GM19324 (cell line): ENCODE data around the gene TLX2.

Experiments
- ATAC-seq: cut with Tn5 transposase; IDR thresholded peaks from one replicate; pipeline ENCODE4 v1.9.1; 2021; ENCODE audit warnings: mild to moderate bottlenecking, moderate library complexity; ENCODE audit not compliant: unreplicated experiment, low FRiP score

The TLX2 gene

DNA sequence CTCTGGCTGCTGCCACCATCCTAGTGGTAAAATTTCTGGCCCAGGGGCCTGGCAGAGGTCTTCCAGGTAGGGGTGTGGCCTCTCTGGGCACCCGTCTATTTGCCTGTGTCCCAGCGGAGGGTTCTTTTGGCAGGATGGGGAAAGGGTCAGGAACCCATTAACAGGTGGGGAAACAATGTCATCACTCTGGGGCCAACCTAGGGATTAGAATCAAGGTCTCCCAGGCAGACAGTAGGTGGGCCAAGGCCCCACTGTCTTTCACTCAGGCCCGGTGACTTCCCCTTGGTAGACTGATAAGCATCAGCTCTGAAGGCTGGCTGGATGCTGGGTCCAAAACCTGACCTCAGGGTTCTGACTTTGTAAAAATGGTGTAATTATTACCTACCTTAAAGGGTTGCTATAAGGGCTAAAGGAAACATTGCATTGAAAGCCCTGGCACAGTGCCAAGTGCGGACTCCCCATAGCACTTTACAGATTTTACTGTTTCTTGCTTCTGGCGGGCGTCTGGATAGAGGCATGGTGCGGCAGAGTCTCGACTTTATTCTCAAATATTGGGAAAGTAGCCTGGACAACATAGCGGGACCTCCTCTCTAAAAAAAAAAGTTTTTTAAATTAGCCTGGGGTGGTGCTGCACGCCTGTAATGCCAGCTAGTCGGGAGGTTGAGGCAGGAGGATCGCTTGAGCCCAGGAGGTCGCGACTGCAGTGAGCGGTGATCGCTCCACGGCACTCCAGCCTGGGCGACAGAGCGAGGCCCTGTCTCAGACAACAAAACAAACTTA lies 17.1 kb upstream of the TLX2 start:
- no peak for ATAC-seq

DNA sequence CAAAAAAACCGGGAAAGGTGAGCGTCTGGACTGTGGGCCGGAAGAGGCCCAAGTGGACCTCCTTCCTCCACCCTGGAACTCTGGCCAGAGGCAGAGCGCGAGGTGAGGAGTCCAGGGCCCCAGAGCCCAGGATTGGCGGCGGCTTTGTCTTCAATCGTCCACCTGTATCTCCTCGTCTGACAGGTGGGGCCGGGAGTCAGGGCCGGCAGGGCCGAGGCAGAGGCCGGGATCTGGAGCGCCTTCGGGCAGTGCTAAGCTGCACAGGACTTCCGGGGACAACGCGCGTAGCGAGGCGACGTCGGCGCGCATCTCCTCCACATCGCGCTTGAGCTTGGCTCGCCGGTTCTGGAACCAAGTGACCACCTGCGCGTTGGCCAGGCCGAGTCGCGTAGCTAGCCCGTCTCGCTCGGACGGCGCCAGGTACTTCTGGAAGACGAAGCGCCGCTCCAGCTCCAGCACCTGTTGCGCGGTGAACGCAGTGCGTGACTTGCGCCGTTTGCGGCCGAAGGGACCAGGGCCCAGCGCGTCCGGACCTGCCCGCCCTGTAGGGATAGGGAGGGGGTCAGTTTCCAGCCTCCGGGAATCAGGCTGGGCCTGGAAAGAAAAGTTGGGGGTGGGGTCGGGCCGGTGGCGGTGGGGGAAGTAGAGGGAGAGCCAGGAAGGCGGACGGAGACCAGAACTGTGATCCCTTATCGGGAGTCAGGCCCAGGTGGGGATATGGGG lies 16.3 kb upstream of the TLX2 start:
- no peak for ATAC-seq

DNA sequence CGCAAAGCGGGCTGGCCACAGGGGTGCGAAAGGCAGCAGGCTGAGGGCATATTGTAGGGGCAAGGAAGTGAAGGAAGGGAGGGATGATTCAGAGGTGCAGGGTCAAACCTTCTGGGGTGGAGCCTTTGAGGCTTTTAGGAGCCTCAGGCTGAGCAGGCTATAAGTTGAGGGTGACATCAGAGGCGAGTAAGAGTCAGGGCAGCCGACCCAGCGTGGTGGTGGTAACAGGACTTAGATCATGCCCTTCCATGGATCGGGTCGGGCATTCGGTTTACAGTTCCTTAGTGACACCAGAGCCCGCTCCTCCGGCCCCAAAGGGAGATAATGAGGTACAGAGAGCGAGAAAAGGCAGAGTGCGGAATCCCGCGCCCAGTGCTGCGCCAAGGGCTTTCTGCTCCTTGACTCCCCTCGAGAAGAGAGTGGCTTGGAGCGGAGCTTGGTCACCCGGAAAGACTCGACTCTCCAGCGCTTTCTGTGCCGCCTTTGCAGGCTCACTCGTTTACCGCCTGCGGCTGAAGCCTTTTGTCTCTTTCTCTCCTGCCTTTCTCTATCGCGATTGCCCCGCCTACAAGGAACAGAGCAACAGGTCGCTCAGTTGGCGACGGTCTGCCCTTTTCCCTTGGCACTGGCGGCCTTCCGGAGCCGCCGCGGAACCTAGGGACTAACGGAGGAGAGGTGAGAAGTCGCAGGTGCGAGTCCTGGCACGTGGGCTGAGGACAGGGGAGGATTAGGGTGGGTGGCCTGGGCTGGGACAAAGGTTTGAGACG lies 15.6 kb upstream of the TLX2 start:
- ATAC-seq: no peak

DNA sequence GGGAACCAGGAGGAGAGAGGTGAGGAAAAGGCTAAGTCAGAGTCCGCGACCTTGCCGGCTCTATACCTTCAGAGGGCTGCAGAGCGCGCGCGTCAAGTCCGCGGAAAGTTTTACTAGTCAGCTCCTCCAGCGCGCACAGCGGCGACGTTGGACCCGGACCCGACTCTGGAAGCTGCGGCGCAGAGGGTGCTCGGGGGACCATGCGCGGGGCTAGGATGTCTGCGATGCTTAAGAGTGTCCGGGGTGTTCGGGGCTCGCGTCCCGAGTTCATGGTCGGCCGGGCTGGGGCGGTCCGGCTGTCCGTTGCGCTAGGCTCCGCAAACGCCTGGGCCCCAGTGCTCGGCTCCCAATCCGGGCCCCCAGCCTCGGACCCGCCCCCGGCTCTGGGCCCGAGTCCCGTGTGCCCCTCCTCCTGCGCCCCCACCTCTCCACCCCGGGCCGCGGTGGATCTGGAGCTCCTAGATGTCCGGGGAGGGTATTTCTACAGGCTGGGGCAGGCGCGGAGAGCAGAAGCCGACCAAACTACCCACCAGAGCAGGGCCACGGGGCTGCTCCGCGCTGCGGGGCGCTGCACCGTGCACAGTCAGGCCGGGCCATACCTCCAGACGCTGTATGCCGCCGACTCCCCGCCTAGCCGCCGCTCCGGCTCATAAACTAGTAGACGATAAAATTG lies 14.8 kb upstream of the TLX2 start, which contains the start of gene LBX2:
TSS of gene LBX2 (minus strand) at position 337 of the 673 bp plus-strand sequence. CDS start at position 271, 66 bp downstream.
- ATAC-seq: no peak

- no peak for ATAC-seq
Measured at GRCh38 chr2:74499940-74500577, 14.2 kb upstream of the TLX2 start.

- no peak for ATAC-seq
Measured at GRCh38 chr2:74500578-74500946, 13.7 kb upstream of the TLX2 start.

GRCh38 chr2:74501335-74502071 lies 12.7 kb upstream of the TLX2 start:
- no peak for ATAC-seq

GRCh38 chr2:74502147-74502719 lies 12.0 kb upstream of the TLX2 start:
- ATAC-seq: no peak

DNA sequence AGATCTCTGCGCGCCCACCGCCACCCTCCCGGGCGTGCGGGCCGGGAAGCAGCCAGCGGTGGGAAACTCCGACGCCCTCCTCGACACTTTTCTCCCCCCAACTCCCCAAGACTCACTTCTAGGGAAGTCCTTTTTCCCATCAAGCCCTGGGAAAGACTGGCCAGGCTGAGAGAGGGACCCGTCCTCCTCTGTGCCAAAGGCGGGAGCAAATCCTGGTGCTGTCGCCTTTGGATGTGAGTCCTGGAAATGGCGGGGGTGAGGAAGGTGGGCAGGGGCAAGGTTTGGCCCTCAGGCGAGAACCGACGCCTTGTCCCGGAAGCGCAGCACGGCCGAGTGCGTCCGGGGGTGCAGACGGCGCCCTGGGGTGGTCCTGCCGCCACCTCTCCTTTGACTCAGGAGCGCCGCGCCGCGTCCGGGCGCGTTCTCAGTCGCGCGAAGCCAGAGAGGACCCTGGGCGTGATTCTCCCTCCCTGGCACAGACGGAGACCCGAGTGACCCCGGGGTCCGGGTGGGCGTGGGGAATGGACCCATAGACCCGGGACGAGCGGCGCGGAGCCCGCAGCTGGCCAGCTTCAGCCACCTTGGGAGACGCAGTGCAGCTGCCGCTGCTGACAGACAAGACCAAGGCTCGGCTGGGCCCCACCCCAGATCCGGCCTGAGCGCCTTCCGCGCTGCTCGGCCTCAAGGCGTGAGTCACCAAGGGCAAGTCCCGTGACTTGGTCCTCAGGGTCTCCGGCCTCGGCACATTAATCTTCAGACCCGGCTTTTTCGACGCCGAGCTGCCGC lies 11.3 kb upstream of the TLX2 start:
- ATAC-seq: no peak

DNA sequence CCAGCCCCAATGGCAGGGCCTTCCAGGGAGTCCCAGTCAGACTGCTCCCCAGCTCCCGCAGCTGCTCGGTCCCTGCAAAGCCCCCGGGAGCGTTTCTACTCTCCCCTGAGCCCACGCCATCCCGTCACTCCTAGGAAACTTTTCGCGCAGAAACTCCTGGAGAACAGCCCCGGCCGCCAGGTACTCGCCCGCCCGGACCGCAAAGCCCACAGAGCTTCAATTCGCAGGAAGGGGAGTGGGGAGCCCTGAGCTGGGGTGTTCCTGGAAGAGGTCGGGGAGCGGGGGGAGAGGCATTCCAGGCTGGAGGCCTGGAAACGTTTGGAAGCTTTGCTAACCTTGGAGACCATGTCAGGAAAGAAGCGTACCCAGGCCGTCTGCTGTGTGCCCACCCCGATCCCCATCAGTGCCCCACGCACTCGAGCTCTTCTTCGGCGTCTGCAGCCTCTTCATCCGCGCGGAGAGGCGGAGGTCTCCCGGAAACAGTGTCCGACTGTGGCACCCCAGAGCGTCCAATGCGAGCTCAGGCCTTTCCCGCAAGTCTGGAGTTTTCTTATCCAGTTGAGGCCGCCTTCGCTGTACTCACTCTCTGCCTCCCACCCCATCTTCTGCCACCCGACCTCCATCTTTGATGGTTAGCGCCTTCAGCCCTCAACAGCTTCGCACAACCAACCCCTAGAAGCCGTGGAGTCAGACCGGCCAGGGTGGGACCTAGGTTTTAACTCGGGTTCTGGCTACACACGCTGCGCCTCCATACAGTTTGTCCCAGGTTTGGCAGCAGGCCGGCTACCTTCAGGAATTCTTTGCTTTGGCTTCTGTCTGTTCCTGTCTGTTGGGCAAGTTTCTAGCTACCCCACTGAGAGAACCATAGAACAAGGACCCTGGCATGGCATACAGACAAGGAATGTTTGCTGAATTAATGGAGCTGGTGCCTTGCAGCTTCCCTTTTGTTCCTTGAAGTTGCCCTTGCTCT lies 10.5 kb upstream of the TLX2 start:
- no peak for ATAC-seq

DNA sequence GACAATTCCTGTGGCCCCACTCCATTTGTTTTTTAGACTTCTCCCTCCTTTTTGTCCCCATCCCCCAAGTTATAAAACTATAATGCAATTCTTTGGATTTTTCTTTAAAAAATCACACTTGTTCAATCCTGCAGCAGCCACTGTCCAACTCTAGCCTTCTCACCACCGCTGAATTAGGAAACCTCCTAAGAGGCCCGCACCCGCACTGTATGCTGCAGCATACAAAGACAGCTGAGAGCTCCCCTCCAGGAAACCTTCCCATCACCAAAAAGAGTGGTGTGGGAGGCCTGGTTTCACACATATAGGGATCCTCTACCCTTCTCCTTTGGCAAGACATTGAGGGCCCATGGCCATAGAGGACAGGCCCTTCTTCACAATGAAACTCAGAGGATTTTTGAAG lies 9.7 kb upstream of the TLX2 start:
- ATAC-seq: no peak

- no peak for ATAC-seq
Measured at GRCh38 chr2:74505448-74506246, 8.6 kb upstream of the TLX2 start.

DNA sequence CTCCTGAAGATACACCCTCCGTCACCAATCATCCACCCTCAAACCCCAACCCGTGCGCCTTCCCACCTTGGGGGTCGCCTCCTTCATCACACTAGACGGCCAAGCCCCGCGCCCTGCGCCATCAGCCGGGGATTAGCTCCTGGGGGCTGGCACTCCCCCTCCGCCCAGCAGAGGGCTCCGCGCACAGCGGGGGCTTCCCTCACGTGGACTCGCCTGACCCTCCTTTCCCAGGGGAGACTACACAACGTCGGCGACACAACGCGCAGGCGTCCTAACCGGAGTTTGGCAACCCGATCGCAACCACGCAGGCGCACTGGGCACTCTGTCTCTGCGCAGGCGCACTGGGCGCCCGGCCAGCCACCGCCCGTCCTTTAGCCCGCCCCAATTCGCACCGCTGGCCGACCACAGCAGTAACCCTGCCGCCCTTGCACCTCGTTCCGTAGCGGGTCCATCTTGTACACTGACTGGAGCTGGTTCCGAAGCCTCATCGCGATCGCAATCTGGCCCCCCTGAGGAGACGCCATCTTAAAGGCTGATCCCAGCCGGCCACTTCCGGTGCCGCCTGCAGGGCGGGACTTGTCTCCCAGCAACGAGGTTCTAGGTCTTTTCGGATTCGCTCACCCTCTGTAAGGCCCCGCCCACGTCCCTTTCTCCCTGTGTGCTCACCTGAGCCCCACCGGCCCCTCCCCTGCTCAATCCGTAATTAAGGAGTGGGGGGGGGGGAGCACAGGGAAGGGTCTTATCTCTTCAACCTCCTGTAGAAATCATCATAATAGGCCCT lies 6.9 kb upstream of the TLX2 start, which contains the start of gene PCGF1:
TSS of gene PCGF1 (minus strand) at position 551 of the 781 bp plus-strand sequence. CDS start at position 524, 27 bp downstream.
- ATAC-seq: peak; percentile 93

DNA sequence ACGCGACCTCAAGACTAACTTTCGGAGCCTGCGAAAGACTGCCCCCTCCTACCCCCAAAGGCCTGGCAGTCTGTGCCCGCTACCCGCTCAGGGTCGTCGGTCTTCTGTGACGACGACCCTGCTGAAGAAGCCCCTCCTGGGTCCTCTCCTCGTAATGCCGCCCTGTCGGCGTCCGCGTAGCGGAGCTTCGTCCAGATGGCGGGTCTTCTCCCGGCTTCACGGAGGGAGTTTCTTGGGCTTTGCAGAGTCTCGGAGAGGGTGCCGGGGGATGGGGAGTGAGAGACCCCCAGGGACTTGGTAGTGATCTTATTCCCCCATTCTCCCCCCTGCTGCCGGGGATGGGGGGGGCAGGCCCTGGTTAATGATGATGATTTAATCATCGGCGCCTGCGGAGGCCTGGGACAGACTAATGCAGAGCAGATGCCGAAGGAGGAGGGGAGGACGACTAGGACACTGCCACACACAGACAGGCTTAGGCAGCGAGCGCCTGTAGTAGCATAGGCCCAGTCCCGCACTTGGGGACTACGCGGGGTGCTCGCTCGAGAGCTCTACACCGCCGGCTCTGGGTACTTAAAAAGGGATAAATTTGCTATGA lies 6.2 kb upstream of the TLX2 start:
- ATAC-seq: peak; percentile 7

DNA sequence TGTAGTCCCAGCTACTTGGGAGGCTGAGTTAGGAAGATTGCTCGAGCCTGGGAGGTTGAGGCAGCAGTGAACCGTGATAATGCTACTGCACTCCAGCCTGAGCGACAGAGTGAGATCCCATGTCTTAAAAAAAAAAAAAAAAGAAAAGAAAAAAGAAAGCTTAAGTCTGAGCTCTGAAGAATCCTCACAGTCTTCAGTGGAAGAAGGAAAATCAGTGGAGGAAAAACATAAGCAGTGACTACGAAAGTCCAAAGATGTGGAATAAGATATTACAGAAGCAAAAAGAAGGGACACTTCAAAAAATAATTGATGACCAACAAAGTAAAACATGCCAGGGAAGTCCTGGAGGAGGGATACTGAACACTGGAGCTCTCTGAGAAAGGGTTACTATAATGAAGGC lies 4.0 kb upstream of the TLX2 start:
- ATAC-seq: no peak
